Measurements from ENCODE around the gene POLR3E.
"Not testable (repeated sequence)": the region's sequence is repeated elsewhere in the genome, so short reads cannot be mapped to it uniquely, and the experiment has no call there.

POLR3E gene

DNA sequence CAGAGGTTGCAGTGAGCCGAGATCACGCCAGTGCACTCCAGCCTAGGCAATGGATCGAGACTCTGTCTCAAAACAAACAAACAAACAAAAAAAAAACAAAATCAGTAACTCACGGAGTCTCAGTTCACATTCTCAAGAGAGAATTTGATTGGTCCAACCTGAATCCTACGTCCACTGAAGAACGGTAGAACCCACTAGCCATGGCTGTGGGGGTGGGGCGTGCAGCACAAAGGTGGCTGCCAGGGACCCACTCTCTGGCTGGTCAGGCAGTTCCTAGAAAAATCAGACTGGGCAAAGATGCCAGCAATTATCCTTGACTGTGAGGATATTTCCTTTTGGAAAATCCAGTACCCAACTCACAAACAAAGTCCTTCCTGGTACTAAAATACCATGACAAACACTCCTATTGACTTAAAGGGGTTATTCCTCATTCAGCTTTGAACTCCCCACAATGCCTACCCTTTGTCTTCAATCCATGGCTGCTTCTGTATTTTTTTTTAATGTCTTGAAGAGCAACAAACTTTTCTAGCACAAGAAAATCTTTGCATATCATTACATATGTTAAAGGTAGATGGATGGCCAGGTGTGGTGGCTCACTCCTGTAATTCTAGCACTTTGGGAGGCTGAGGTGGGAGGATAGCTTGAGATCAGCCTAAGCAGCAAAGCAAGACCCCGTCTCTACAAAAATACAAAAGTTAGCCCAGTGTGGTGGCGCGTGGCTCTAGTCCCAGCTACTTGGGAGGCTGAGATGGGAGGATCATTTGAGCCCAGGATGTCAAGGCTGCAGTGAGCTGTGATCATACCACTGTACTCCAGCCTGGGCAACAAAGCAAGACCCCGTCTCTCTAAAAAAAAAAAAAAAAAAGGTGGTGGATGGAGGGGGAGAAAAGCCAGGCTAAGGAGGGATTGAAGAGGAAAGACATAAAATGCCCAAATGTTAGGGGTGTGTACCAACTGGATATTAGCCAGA lies 3.8 kb upstream of the POLR3E start:
- DNase-seq (ENCODE audit: low spot score) = no peak

DNA sequence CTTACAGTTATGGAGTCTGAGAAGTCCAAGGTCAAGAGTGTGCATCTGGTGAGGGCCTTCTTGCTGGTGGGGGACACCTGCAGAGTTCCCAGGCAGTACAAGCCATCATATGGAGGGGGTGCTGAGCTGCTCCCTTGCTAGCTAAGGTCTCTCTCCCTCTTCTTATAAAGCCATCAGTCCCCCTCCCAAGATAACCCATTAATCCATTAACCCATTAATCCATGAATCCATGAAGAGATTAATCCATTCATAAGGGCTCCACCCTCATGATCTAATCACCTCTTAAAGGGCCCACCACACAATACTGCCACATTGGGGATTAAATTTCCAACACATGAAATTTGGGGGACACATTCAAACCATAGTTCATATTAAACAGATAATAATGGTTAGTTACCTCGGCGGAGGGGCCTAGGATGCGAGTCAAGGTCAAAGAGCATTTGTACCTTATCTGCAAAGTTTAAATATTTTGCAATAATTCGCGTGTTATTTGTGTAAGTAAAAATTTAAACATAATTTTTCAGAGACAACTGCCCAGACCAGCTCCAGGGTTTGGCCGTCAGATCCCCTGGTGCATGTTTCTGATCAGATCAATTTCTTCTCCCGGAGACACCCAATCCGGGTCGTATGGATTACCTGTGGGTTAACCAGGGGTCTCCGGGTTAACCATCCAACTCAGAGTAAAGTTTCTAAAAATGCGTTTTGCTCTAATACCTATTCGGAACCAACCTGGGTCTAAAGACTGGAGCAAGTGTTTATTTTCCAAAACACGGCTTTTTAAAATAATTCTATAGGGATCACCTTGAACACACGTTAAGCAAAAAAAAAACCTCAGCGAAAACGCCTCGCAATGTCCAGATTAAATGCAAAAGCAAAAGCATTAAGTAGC lies 740 bp upstream of the POLR3E start:
- peak; percentile 51 for DNase-seq (ENCODE audit: low spot score)

- DNase-seq (ENCODE audit: low spot score) = peak; percentile 93
Measured at GRCh38 chr16:22297871-22298733, 893 bp downstream of the POLR3E start.

DNA sequence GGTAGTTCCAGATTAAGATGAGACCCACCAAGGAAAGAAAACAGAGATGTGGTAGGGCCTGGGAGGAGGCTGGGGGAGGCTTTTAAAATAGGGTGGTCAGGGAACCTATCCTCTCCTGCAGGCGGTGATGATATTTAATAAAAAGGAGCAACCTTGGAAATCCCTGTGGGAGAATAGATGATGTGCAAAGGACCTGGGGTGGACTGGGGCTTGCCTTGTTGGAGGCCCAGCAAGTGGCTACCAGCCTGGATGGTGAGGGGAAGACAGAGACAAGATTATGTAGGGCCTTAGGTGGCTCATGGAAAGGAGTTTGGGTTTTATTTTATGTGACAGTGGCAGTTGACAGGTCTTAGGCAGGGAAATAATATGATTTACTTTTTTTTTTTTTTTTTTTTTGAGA lies 1.8 kb downstream of the POLR3E start:
- no peak for DNase-seq (ENCODE audit: low spot score)

- DNase-seq (ENCODE audit: low spot score) = peak; percentile 70
Measured at GRCh38 chr16:22300427-22301071, 3.3 kb downstream of the POLR3E start.

DNA sequence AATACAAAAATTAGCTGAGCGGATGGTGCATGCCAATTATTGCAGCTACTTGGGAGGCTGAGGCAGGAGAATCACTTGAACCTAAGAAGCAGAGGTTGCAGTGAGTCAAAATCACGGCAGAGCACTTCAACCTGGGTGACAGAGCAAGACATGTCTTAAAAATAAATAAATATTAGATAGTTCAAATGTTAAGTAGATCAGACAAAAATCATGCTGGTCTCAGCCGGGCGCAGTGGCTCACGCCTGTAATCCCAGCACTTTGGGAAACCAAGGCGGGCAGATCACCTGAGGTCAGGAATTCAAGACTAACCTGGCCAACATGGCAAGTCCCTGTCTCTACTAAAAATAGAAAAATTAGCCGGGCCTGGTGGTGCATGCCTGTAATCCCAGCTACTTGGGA lies 4.2 kb downstream of the POLR3E start:
- not testable (repeated sequence) for DNase-seq (ENCODE audit: low spot score)

DNA sequence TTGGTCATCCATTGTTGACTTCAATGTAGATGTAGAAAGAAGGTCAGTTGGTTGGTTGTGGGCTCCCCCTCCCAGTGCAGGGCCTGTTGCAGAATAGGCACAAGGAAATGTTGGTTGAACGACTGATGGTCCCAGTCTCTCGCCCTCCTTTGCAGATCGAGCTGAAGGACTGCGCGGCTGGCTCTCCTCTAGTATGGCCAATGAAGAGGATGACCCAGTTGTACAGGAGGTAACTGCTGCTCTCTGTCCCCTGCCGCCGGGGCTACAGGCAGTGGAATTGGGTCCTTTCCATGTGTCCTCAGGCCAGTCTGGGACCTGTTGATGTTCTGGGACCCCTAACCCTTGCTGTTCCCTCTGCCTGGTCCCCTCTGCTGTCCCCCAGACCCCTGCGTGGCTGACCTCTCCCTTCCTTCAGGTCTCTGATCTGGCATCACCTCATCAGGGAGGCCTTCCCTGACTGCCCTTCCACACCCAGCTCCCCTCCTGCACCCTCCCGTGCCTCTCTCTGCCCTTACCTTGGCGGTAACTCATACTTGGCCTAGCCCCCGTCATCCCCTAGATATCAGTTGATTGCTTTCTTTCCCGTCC lies 5.7 kb downstream of the POLR3E start:
- no peak for DNase-seq (ENCODE audit: low spot score)

DNA sequence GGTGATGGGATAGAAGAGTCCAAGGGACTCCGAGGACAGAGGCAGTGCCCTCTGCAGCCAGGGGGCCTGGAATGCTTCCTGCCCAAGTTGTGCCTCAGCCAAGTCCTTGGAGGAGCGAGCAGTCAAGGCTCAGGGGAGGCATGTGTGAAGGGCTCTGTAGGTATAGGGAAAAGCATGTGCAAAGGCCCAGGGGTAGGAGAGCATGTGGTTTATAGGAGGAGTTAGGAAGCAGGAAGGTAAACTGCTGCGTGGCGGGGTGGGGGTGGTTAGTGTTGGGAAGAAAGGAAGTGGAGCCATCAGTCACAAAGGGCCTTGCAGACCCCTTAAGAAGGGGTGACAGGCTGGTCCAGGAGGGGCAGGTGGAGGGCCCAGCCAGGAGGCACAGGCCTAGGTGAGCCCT lies 7.2 kb downstream of the POLR3E start:
- DNase-seq (ENCODE audit: low spot score) = no peak

GRCh38 chr16:22306788-22307187 lies 9.6 kb downstream of the POLR3E start:
- no peak for DNase-seq (ENCODE audit: low spot score)

DNA sequence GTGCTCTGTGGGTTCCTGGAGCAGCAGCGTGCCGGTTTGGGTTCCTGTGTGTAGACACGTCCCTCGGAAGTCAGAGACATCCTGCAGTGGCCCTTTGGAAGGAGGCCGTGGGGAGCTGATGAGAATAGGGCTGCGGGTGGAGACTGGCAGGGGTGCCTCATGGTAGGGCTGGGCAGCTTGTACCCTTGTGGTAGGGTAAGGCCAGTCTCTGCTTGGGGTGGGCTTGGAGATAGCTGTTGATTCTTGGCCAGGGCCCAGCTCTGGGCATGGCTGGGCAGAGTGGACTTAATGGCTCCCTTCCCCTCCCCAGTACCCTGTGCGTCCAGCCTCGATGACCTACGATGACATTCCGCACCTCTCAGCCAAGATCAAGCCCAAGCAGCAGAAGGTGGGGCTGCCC lies 10.6 kb downstream of the POLR3E start:
- no peak for DNase-seq (ENCODE audit: low spot score)

- no peak for DNase-seq (ENCODE audit: low spot score)
Measured at GRCh38 chr16:22308824-22309520, 11.8 kb downstream of the POLR3E start.

- no peak for DNase-seq (ENCODE audit: low spot score)
Measured at GRCh38 chr16:22311520-22311919, 14.3 kb downstream of the POLR3E start.

DNA sequence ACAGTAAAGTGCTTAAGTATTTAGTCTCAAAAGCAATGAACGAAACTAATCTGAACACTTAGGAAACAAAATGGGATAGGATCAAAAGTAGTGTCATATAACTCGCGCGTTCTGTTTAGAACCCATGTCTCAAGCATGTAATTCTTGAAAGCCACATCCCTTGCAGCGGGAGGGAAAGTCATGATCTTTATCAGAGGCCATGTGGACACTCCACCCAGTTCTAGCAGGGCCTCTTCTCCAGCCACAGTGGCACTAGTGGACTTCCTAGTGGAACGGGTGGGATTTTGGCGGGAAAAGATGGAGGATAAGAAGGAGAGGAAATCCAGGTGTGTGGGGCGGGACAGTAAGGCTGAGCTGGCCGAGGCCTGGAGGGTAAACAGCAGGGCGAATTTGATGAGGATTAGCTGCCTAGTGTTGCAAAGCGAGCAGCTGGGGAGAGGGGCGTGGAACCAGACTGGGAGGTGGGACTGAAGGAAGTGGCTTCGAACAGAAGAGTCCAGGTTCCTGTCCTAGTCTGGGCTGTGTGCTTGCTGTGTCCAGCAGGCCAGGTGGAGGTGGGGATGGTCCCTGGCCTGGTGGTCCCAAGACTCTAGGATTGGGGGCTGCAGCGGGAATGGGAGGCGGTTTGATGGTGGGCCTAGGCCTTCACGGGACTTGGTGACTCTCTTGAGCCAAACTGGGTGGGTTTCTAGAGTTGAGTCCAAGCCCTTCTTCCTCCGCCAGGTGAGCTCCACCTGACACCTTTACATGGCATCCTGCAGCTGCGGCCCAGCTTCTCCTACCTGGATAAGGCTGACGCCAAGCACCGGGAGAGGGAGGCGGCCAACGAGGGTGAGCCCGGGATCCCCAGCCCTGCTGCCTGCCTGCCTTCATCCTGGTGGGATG lies 15.9 kb downstream of the POLR3E start:
- no peak for DNase-seq (ENCODE audit: low spot score)

- no peak for DNase-seq (ENCODE audit: low spot score)
Measured at GRCh38 chr16:22313876-22314470, 16.8 kb downstream of the POLR3E start.

DNA sequence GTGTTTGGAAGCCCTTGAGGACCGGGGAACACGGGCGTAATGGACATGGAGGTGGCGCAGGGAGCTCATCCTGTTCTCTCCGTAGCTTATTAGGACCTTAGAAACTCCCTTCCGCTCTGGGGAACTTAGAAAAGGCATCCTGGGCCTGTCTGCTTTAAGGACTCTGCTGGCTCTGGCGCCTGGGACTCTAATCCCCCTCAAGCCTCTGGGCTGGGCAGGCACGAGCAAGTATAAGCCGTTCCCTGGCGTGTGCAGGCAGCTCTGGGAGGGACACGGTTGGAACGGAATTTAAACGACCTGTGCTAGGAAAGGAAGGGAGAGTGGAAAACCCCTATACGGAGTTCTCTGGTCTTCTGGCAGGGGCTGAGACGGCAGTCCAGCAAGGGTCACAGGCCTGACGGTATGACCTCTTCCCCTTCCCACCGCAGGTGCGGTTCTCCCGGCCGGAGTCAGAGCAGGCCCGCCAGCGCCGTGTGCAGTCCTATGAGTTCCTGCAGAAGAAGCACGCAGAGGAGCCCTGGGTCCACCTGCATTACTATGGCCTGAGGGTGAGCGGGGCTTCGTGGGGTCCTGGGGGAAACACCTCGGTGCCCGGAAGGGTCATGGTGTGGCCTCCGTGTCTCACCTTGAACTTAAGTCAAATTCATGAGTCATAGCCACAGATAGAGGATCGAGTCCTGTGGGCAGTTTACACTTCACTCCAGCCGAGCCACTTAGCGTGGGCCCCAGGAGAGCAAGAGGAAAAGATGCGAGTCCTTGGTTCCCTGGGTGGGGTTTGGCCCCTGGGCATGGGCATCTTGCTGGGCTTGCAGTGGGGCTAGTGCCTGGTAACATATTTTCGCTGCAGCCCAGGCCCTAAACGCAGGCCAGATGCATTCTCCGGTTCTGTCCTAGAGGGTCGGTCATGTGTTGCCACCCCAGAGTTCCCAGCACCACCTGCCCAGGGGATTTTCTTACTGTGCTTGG lies 17.7 kb downstream of the POLR3E start:
- no peak for DNase-seq (ENCODE audit: low spot score)

DNA sequence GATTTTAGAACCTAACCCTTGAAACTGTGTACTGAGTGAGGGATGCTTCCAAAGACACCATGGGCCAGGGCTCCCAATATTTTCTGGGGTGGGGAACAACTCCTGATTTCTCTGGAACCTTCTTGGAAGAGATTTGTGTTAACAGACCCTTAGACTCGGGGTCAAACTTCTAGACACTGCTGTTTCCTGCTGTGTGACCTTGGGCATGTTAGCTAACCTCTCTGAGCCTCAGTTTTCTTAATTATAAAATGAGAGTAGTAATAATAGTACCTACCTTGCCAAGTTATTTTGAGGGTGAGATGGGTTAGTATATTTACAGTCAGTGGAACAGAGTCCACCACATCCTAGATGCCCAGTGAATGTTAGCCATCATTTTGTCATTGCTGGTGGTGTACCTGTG lies 18.8 kb downstream of the POLR3E start:
- DNase-seq (ENCODE audit: low spot score) = no peak

DNA sequence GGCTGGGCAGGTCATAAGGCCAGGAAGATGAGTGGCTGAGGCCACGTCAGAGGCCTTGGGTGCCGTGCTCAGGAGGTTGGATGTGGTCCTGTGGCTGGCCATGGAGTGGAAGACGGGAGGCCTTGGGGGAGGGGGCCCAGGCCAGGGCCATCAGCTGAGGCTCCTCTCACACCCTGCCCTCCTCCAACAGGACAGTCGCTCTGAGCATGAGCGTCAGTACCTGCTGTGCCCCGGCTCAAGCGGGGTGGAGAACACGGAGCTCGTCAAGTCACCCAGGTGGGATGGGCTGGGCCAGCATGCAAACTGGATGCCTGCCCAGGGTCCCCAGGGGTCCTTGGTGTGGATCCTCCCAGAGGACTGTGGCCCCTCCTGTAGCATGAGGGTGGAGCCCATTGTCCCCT lies 19.2 kb downstream of the POLR3E start:
- no peak for DNase-seq (ENCODE audit: low spot score)

Measured in RKO (cell line).